Activated CD4-positive, alpha-beta T cell treated with anti-CD3 and anti-CD28 coated beads, Interleukin-2, amount 50 U/mL, for 4 hours (primary cell): ENCODE results near the gene DNAJC3.
"Not testable (repeated sequence)": the region's sequence is repeated elsewhere in the genome, so short reads cannot be mapped to it uniquely, and the experiment has no call there.

Experiments used
- DNase-seq, 2 experiments: peaks; one replicate each; pipeline ENCODE4 v3.0.0-alpha.2; 2020

The DNAJC3 gene

DNA sequence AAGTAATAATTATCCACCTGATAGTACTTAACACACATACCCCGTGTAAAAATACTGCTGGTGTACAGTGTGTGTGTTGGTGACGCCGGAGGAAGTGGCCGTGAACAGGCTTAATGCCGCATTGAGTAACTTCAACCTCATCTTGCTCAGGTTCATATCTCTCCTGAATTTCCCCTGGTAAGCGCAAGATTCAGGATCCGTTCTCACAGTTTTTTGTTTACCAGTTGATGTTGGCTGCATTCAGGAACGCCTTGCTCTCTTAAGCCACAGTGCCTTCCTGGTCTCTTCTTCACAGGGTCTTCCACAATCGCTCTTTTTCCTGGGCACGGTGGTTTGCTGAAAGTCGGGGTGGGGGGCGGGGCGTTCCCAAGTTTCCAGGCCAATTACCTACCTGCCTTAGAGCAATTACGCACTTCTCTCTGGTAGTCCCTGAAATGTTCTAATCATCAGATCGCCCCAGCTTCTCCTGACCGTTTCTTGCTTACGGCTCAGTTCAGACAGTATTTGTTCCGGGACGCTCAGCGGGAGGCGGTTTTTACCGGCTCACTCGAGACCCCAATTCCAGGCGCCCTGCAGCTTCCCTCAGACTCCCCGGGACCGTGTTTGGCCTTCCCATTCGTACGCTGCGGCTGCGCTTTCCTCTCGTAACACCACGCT lies 706 bp upstream of the DNAJC3 start:
- DNase-seq: no peak

DNA sequence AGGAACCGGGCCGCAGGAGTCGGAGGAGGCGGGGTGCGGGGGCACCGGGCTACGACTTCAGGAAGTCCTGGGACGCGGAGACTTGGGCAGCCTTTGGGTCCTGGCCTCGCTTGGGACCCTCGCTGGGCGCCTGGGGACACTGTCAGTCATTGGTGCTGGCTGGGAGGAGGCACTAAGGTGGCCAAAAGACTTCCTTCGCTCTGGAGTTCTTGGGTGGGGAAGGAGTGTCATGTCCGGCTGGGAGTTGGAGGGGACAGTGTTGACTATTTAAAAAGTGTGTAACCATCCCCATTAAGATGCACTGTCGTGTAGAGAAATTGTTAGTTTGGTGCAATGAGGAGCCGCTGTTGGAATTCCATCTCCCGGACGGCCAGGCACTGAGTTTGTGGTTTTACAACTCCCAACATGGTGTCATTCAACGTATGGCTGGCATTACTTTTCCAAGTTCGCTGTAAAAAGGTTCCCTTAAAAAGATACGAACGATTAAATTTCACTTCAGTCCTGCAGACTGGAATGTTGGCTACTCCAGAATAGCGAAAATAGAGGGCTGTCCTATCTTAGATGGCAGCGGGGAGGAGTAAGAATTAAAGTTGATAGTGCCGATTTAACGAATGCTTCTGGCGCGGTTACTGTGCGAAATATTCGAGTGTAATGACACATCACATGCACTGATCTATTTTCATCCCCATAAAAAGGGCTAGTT lies 776 bp downstream of the DNAJC3 start:
- no peak for DNase-seq

DNA sequence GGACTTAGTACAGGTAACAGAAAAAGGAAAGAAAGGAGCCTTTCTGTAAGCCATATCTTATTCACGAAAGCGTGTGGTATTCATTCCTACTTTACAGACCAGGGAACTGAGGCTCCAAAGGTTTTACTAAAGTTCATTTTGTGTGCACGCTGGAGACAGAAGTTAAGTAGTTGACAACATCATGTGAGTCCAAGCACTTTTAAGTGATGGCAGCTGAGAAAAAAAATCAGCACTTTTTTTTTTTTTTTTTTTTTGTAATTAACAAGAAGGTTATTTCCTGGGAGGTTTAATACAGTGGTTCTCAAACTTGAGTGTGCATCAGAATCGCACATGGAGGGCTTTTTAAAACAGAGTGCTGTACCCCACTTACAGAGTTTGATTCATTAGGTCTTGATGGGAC lies 2.0 kb downstream of the DNAJC3 start:
- DNase-seq: no peak

DNA sequence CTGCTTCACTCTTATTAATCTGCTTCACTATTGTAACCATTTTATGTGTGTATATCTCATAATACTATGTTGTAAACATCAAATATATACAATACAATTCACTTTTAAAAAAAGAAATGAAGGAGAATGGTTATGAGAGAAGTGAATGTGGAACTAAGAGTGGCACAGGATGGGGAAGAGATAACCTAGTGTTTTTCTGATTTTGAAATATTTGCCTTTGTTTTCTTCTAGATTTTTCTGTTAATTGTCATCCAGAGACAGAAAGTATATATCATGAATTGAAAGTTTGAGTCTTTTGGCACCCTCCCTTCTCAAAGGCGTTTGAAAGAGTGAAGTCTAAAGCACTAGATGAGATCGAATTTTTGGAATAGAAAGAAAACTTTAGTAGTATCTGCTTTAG lies 2.8 kb downstream of the DNAJC3 start:
- no peak for DNase-seq

DNA sequence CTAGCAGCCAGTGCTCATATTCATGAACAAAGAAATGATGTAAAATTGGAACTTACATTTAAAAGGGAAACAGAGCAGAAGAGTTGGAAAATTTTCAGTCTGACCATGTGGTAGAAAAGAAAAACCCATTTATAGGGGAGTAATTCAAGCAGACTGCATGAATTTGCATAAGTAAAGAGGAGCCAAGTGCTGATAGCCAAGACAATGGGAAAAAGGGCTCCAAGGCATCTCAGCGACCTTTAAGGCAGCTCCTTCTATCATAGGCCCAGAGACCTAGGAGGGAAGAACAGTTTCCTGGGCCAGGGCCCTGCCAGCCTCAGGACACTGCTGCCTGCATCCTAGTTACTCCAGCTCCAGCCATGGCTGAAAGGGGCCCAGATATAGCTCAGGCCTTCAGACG lies 7.5 kb downstream of the DNAJC3 start:
- no peak for DNase-seq

DNA sequence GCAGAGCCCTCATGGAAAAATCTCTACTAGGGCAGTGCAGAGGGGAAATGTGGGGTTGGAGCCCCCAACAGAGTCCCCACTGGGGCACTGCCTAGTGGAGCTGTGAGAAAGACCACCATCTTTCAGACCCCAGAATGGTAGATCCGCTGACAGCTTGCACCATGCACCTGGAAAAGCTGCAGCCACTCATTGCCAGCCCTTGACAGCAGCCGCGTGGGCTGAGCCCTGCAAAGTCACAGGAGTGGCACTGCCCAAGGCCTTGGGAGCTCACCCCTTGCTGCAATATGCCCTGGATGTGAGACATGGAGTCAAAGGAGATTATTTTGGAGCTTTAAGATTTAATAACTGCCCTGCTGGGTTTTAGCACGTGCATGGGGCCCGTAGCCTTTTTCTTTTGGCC lies 8.0 kb downstream of the DNAJC3 start:
- not testable (repeated sequence) for DNase-seq

DNA sequence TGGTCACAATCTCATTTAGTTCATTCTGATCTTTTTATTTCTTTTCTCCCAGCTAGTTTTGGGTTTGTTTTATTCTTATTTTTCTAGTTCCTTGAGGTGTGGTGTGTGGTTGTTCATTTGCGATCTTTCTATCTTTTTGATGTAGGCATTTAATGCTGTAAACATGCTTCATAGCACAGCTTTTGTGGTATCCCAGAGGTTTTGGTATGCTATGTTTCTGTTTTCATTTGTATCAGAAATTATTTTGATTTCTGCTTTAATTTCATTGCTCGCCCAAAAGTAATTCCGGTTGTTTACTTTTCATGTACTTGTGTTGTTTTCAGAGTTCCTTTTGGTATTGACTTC lies 12.6 kb downstream of the DNAJC3 start:
- DNase-seq: no peak

DNA sequence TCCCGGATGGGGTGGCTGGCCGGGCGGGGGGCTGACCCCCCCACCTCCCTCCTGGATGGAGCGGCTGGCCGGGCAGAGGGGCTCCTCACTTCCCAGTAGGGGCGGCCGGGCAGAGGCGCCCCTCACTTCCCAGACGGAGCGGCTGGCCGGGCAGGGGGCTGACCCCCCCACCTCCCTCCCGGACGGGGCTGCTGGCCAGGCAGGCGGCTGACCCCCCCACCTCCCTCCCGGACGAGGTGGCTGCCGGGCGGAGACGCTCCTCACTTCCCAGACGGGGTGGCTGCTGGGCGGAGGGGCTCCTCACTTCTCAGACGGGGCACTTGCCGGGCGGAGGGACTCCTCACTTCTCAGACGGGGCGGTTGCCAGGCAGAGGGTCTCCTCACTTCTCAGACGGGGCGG lies 14.0 kb downstream of the DNAJC3 start:
- not testable (repeated sequence) for DNase-seq

DNA sequence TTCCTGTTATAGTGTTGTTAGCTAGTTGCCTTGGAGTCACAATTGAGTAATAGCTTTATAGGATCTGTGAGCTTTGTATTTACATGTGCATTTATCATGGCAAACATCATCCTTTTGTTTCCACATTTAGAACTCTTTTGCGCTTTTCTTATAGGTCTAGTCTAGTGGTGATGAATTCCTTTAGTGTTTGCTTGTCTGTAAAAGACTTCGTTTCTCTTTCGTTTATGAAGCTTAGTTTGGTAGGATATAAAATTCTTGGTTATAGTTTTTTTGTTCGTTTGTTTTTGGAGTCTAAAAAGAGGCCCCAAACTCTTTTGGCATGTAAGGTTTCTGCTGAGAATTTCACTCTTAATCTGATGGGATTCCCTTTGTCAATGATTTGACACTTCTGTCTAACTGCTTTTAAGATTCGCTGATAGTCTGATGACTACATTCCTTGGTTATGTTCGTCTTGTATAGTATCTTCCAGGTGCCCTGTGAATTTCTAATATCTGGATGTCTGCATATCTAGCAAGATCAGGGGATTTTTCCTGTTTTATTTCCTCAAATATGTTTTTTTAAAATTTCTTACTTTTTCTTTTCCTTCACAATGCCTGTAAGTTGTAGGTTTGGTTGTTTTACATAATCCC lies 20.2 kb downstream of the DNAJC3 start:
- DNase-seq: no peak

DNA sequence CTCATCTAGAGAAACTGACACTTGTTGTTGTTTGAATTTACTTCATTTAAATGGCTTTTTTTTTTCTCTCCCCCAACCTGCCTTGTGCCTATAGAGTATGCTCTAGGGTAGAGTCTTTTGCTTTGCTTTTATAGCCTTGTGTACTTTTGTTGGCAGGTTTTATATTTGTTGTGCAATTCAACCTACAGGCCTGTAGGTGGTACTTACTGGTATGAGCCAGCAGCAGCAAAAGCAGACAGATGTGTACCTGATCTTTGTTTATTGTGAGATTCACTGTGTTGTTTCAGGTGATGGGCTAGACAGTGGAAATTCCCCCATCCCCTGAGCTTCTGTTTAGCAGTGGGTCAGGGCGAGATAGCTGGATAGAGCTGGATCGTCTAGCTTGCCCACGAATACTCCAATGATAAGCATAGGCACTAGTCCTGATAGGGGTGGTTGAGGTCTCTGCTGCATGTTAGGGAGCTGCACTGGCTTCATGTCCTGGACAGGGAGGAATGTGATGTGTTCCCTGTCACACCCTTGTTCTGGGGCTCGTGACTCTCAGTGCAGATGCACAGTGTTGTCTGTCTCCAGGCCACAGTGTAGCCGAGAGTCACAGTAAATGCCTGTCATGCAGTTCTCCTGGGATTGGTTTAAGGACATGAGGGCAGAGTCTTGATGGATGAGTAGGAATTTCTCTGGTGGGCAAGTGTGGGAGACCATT lies 21.3 kb downstream of the DNAJC3 start:
- no peak for DNase-seq

DNA sequence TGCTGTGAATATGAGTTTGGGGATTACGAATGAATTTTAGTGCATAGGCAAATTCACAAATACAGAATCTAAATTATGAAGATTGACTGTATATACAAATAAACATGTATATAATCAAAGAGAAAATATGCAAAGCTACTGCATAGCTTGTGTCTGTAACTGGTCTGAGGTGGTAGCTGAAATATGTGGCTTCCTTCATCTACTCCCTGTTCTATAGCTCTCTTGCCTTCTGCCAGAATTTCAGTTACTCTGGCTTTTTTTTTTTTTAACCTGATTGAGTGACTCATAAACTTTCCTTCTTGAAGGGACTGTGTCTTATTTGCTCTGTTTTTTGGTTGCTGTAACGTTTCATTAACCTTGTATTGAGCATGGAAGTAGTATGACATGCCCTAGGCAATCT lies 26.6 kb downstream of the DNAJC3 start:
- no peak for DNase-seq

DNA sequence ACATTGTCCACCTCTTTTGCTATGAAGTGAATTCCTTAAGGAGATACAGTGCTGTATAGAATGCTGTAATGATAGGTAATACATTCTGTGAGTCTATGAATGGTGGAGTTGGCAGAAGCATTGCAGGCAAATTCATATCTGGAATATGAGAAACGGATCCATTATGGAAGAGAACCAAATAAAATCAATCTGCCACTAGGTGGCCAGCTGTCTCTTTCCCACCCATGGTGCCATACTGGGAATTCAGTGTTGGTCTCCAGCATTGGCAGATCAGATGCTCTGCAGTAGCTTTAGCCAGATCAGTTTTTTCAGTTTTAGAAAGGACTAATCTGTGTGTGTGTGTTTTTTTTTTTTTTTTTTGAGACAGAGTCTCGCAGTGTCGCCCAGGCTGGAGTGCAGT lies 27.6 kb downstream of the DNAJC3 start:
- no peak for DNase-seq

DNA sequence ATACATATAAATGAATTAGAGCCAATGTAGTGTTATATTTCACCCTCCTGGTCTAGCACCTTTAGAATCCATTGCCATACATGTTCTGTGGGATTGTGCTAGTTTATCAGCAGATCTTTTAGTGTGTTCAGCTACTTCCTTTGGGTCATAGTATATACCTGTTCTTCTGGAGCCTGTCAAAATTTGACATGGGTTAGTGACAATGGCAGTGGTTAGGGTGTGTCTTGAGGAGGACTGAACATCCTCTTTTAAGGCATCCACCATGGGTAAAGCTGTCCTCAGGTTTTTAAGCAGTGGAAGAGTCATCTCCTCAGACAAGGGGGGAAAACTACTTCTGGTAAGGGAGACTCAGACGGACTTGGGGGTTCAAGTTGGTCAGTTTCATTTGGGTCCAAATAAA lies 29.4 kb downstream of the DNAJC3 start:
- DNase-seq: no peak

DNA sequence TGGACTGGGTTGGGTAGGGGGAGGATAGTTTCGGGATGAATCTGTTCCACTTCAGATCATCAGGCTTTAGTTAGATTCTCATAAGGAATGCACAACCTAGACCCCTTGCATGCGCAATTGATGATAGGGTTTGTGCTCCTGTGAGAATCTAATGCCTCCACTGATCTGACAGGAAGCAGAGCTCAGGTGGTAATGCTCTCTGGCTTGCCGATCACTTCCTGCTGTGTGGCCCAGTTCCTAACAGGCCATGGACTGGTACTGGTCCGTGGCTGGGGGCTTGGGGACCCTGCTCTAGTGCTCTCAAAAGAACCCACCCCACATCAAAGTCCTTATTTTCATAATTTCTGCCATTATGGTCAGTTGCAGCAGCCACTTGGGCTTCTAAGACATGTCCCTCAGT lies 30.1 kb downstream of the DNAJC3 start:
- DNase-seq: no peak

DNA sequence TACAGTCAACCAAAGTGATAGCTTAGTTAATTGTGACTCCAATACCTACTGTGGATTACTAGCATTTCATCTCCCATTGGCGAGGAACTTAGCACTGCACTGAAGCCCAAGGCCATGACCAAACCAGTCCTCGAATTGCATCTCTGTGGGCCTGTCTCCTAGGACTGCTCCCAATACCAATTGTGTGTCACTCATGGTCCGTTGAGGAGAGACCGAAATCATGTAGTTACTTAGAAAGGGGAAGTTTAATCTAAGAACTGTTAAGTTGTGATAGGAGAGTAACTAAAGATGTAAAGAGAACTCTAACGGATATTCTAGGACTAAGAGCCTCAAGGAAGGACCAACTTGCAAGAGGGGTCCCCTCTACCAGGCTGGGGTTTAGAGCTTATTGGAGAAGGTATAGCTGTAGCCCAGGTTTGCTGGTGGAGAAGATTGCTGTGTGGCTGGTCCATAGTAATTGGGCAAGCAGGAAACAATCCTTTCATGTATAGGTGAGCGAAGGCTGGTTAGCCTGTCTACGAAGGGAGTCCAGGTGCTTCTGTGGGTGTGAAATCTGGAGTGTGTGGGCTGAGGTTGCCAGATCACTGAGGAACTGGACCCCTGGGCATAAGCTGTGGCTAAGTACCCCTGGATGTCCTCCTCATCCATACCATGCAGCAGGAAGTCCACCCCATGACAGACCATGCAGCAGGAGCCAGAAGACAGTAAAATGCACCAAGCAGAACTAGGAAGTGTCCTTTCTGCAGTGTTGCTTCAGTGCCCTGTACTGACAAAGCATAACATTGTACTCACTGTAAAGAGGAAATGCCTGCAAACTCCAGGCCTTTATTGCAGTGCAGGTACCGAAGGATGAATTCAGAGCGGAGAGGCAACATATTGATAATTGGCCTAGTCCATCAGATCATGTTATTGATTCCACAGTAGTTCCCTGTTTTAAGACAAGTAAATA lies 30.8 kb downstream of the DNAJC3 start:
- no peak for DNase-seq

DNA sequence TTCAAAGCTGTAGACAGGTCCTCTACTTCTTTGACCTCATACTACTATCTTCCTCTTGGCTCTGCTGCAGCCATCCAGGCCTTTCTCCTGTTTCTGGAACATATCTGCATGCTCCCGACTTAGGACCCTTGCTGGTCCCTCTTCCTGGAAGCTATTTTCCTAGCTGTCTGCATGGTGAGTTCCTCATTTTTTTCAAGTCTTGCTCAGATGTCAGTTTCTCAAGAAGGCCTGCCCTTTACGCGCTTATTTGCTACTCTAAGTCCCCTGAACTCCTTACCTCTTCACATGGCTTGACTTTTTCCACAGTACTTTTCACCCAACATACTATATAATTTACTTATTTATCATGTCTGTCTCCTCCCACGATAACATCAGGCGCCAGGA lies 31.4 kb downstream of the DNAJC3 start:
- no peak for DNase-seq

DNA sequence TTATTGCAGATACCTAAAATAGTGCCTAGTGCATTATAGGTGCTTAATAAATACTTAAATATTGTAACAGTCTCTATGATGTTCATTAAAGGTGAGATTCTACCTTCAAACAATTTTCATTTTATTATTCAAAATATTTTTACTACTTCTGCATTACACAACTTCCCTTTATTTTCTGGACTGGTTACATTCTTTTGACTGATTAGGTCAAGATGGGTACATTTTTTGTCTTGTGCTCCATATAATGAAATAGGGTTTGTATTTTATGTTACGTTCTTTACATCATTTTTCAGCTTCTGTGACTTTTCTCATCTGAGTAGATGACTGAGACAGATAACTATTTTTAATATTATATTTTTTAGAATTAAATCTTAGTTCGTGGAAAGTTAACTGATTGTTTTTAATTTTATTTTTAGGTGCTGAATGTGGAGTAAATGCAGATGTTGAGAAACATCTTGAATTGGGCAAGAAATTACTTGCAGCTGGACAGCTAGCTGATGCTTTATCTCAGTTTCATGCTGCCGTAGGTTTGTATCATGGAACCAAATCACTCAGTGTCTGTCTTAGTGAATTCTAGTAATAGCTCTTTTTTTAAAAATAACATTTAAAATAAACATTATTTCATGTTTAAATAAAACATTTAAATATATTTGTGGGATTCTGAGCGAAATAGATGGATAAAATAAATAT lies 32.0 kb downstream of the DNAJC3 start:
- DNase-seq: no peak

DNA sequence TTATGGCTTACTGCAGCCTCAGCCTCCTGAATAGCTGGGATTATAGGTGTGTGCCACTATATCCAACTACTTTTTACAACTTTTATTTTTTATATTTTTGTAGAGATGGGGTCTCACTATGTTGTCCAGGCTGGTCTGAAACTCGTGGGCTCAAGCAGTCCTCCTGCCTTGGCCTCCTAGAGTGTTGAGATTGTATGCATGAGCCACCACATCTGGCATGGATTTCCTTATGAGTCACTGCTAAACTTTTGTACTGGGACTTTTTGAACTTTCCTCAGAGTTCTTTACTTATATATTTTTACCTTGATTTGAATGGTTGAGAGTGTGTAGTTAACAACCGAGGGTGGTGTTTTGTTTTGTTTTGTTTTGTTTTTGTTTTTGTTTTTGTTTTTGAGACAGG lies 33.4 kb downstream of the DNAJC3 start:
- DNase-seq: no peak

DNA sequence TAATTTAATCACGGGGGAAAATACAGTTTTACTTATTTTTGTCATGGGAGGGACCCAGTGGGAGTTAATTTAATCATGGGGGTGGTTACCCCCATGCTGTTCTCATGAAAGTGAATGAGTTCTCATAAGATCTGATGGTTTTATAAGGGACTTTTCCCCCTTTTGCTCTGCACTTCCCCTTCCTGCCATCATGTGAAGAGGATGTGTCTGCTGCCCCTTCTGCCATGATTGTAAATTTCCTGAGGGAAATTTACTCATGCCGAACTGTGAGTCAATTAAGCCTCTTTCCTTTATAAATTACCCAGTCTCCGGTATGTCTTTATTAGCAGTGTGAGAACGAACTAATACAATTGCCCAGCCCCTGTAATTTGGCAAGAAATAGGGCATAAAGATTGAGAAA lies 35.9 kb downstream of the DNAJC3 start:
- not testable (repeated sequence) for DNase-seq

DNA sequence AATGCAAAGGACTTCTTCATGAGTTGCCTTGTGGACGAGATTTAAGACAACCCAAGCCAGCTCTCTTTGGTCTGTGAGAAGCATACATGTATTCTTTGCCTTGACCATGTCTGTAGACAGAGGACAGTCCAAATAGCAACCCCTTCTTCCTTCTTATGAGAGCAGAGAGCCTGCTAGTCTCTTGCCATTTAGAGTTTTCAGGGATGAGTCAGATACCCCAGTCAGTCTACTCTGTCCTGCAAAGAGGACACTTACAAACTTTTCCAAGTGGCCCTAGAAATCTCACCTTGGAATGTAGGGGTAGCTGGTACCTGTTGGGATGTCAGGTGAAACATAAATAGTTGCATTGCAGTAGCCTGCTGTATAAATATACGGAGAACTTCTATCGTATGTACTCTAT lies 36.7 kb downstream of the DNAJC3 start:
- DNase-seq: no peak

DNA sequence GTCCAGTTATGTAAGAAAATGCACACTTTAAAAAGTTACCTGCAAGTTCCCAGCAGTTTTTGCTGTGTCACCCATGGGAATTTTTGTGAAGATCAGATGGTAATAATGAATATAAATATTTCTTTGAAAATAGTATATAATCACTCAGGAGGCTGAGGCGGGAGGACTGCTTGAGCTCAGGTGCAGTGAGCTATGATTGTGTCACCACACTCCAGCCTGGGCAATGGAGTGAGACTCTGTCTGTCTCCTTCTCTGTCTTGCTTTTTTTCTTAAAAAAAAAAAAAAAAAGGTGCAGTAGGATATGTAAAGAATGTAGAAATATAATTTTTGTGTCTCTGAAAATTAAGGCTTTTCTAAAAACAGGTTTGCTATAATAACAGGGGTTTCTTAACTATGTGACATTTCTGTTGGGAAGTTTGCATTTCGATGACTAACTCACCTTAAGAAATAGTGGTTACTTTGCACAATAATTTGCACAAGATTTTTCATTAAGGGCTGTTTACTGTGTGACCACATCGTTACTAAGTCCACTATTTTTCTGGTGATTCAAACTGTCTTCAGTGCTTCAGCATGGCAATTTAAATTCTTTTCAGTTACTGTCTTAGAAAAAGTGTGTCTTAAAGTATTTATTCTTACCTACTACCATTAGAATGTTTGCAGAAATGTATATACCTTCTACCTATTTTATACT lies 37.3 kb downstream of the DNAJC3 start:
- DNase-seq: no peak

DNA sequence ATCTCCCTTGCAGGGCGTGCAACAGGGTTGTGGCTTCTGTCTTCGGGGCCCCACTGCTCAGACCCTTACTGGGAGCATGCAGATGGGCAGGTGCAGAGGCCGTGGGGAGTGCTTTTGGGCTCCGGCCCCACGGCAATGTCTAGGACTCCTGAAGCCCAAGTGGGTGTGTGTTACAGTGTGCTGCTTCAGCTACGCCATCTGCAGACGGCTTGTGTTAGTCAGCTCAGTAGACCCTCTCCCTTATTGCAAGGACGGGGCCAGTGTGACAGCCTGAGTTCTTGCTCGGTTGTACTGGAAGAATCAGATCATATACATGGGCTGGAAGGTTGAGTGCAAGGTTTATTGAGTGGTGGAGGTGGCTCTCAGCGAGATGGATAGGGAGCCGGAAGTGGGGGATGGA lies 39.3 kb downstream of the DNAJC3 start:
- DNase-seq: no peak
